IPS-20b (cell line): ENCODE data around the gene PRELID3B.
"Not testable (repeated sequence)": the region's sequence is repeated elsewhere in the genome, so short reads cannot be mapped to it uniquely, and the experiment has no call there.

ENCODE experiments used
- H3K27ac ChIP-seq: one replicate; pipeline ENCODE4 v1.5.1; 2013; ENCODE audit warnings: low read length
- H3K27me3 ChIP-seq: 2 replicates; pipeline ENCODE4 v1.6.1; 2013; ENCODE audit warnings: mild to moderate bottlenecking, low read length, inconsistent platforms; ENCODE audit not compliant: insufficient read depth
- H3K36me3 ChIP-seq: 2 replicates; pipeline ENCODE4 v1.6.1; 2013; ENCODE audit warnings: low read depth, mild to moderate bottlenecking, inconsistent platforms, low read length, moderate library complexity; ENCODE audit not compliant: insufficient read depth
- H3K4me1 ChIP-seq: 2 replicates; pipeline ENCODE4 v1.6.1; 2013; ENCODE audit warnings: mild to moderate bottlenecking, control low read depth, inconsistent platforms, low read length, moderate library complexity; ENCODE audit not compliant: insufficient read depth
- H3K4me3 ChIP-seq: 2 replicates; pipeline ENCODE4 v1.5.1; 2013; ENCODE audit warnings: mild to moderate bottlenecking, low read length, inconsistent platforms
- H3K9ac ChIP-seq: 2 replicates; pipeline ENCODE4 v1.6.1; 2013; ENCODE audit warnings: low read depth, mild to moderate bottlenecking, inconsistent platforms, low read length, moderate library complexity
- H3K9me3 ChIP-seq: 2 replicates; pipeline ENCODE4 v1.6.1; 2013; ENCODE audit warnings: mild to moderate bottlenecking, low read depth, low read length, inconsistent platforms; ENCODE audit not compliant: insufficient read depth

PRELID3B gene

GRCh38 chr20:59014680-59015389 lies 27.8 kb downstream of the PRELID3B start:
- H3K4me3 ChIP-seq = no peak overlapping the region
- H3K36me3 ChIP-seq = no peaks in the 10 kb centered on the region
- H3K9ac ChIP-seq = no peak overlapping the region
- H3K27ac ChIP-seq = no peak overlapping the region
- H3K27me3 ChIP-seq = peaks cover 11% of the 10 kb centered on the region; the same call in 1 of the 2 replicates
- H3K4me1 ChIP-seq = peaks cover 6% of the 10 kb centered on the region
- H3K9me3 ChIP-seq = no peaks in the 10 kb centered on the region

DNA sequence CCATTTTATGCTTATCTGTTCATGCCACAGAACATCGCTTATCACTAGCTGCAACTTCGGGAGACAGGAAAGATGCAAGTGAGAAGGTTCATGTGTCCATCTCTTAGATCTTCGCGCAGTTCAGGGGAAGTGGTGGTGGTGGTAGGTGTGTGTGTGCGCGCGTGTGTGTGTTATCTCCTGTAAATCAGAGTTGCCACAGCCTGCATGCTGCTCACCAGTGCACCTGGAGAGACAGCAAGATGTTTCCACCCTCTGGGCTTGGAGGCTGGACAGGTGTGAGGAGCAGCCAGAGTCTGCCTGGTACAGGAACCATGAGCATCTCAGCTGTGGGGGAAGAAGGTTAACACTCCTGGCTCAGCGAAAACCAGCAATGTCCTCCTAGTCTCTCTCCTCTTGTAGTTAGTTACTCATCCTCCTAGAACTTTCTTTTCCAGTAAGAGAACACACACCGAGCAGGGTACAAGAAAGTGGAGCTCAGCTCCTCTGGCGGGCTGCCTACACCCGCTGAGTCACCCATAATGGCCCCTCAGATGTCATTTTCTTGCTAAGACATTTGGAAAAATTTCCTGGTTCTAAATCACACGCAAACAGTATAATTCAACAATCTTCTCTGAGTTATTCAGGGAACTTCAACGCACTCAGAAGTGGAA lies 28.5 kb downstream of the PRELID3B start:
- H3K27me3 ChIP-seq = peaks cover 13% of the 10 kb centered on the region
- H3K4me3 ChIP-seq = no peak overlapping the region
- no peak overlapping the region for H3K9ac ChIP-seq
- H3K4me1 ChIP-seq = peaks cover 6% of the 10 kb centered on the region
- H3K36me3 ChIP-seq = no peaks in the 10 kb centered on the region
- no peak overlapping the region for H3K27ac ChIP-seq
- no peaks in the 10 kb centered on the region for H3K9me3 ChIP-seq

- H3K36me3 ChIP-seq = no peaks in the 10 kb centered on the region
- no peaks in the 10 kb centered on the region for H3K9me3 ChIP-seq
- H3K27ac ChIP-seq = no peak overlapping the region
- H3K27me3 ChIP-seq = peaks cover 21% of the 10 kb centered on the region
- no peak overlapping the region for H3K9ac ChIP-seq
- H3K4me3 ChIP-seq = no peak overlapping the region
- H3K4me1 ChIP-seq = peaks cover 6% of the 10 kb centered on the region
Measured at GRCh38 chr20:59013031-59013951, 29.3 kb downstream of the PRELID3B start.

DNA sequence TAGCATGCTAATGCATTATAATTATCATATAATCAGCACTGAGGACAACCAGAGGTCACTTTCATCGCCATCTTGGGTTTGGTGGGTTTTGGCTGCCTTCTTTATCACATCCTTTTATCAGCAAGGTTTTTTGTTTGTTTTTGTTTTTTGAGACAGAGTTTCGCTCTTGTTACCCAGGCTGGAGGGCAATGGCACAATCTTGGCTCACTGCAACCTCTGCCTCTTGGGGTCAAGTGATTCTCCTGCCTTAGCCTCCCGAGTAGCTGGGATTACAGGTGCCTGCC lies 30.8 kb downstream of the PRELID3B start:
- H3K27me3 ChIP-seq = peaks cover 32% of the 10 kb centered on the region
- H3K27ac ChIP-seq, H3K9ac ChIP-seq, H3K4me1 ChIP-seq, H3K36me3 ChIP-seq, H3K9me3 ChIP-seq, H3K4me3 ChIP-seq: not testable (repeated sequence)

DNA sequence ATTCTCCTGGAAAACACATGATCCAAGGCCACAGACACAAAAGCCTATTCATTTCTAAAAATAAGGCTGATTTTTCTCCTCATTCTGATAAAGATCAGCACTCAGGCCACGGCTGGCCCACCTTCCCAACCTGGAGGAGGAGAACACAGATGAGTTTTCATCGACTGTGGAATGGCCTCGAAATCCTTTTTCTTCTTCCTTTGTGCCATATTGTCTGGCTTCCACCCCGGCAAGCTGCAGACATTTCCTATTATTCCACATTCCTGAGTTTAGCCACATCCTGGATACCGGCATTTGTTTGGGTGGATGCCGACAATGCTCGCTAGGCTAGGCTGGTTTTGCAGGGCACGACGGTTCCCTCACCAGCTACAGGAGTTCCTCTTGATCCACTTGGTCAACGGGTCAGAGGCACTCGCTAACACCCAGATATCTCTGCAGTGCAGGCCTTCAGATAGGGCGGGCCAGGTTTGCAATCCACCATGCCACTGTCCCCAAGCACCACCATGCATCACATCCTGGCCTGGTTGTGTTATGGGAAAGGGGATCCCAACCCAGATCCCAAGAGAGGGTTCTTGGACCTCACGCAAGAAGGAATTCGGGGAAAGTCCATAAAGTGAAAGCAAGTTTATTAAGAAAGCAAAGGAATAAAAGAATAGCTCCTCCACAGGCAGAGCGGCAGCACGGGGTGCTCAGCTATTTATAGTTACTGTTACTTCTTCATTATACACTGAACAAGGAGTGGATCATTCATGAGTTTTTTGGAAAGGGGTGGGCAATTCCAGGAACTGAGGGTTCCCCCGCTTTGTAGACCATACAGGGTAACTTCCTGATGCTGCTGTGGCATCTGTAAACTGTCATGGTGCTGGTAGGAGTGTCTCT lies 31.4 kb downstream of the PRELID3B start:
- Histone ChIP-seq H3K27ac (no peak overlapping the region), H3K9ac (no peak overlapping the region), H3K4me1 (peaks cover 6% of the 10 kb centered on the region), H3K36me3 (no peaks in the 10 kb centered on the region), H3K4me3 (no peak overlapping the region), H3K9me3 (no peaks in the 10 kb centered on the region), H3K27me3 (peaks cover 36% of the 10 kb centered on the region)

GRCh38 chr20:59010321-59010994 lies 32.1 kb downstream of the PRELID3B start:
- H3K27ac ChIP-seq = no peak overlapping the region
- H3K4me3 ChIP-seq = no peak overlapping the region
- H3K9ac ChIP-seq = no peak overlapping the region
- peaks cover 6% of the 10 kb centered on the region for H3K4me1 ChIP-seq
- no peaks in the 10 kb centered on the region for H3K36me3 ChIP-seq
- peaks cover 37% of the 10 kb centered on the region for H3K27me3 ChIP-seq
- no peaks in the 10 kb centered on the region for H3K9me3 ChIP-seq

GRCh38 chr20:59008715-59009336 lies 33.8 kb downstream of the PRELID3B start:
- Histone ChIP-seq H3K36me3 (no peaks in the 10 kb centered on the region), H3K4me3 (no peak overlapping the region), H3K9me3 (no peaks in the 10 kb centered on the region), H3K27ac (no peak overlapping the region), H3K4me1 (peaks cover 6% of the 10 kb centered on the region), H3K9ac (no peak overlapping the region), H3K27me3 (peaks cover 32% of the 10 kb centered on the region)

DNA sequence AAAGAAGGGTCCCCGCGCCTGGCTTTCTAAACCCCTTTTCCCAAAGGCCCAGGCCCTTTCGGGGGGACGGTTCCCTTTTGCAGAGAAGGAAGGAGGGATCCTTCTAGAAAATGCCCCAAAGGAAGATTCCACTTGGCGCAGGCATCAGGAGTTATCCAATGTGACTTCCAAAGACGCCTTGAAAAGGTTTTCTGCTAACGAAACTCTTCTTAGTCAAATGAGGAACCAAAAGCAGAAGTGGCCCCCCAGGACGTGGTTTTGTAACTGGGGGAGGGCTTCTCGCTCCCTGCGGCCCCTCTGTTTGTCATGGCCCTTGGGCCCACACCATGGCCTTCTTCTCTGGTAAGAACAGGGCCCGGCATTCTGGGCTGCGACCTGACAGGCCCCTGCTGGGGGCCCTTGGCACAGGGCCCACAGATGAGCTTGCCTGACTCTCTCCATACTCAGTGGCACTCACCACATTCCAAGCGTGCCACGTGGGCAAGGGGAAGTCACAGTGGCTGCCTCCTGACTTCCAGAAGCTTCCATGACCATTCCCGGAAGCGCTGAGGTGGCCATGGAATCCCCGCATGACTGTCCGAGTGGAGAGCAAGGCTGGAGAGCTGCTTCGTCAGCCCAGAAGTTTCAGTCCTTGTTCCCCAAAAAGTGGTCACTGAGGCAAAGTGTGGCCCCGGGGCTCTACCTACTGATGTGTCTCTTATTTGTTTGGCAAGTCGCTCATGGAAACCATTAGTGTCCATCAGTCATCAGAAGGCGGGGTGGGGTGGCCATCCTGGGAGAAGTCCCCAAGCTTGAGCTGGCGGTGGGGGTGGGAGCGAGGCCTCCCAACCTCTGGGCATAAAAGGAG lies 34.7 kb downstream of the PRELID3B start:
- peaks cover 29% of the 10 kb centered on the region for H3K27me3 ChIP-seq
- H3K9ac ChIP-seq = peak overlapping the region; percentile 65; the same call in 1 of the 2 replicates
- no peaks in the 10 kb centered on the region for H3K9me3 ChIP-seq
- peak overlapping the region; percentile 56; the same call in 1 of the 2 replicates for H3K4me3 ChIP-seq
- H3K4me1 ChIP-seq = peaks cover 6% of the 10 kb centered on the region
- H3K36me3 ChIP-seq = no peaks in the 10 kb centered on the region
- no peak overlapping the region for H3K27ac ChIP-seq

DNA sequence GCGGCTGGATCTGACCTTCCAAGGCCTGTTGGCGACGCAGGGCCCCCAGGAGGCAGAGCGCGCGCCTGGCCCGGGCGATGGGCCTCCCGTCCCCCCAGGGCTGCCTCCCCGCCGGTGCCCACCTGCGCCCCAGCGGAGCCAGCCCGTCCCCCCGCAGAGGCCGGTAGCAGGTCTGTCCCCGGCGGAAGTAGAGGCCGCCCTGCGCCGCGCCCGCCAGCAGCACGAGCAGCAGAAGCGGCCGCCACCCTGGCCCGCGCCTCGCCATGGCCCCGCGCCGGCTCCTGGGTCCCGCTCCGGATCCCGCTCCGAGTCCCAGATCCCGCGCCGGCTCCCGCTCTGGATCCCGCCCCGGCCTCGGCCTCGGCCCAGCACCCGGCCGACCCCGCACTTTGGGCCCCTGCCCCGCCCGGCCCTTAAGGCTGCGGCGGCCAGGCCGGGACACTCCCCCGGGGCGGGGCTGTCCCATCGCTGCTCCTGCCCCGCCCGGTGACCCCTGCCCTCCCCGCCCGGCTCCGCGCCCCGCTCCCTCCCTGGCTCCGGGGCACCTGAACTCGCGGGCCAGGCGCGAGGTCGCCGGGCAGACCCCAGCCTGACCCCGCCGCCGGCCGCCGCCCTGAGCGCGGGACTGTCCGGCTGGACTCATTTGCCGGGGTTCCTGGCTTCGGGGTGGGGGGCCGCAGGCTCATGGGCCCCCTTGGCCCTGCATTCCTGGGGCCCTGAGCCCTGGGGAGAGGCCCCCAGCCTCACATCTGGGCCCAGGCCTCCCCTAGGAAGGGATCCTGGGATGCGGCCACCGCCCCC lies 35.5 kb downstream of the PRELID3B start, which contains the start of gene CTSZ:
Gene CTSZ, minus strand, starts transcription at position 391 of the 801 bp plus-strand sequence. Its CDS starts 126 bp downstream, at position 265.
- H3K36me3 ChIP-seq = no peaks in the 10 kb centered on the region
- peaks cover 6% of the 10 kb centered on the region for H3K4me1 ChIP-seq

More for the DNA sequence above, 35.5 kb downstream of the PRELID3B start, which contains the start of gene CTSZ:
- peak within 1 kb of the TSS; percentile 65; the same call in 1 of the 2 replicates for H3K9ac ChIP-seq
- no peak within 1 kb of the TSS for H3K27ac ChIP-seq
- H3K9me3 ChIP-seq = no peaks in the 10 kb centered on the region
- H3K27me3 ChIP-seq = peaks cover 26% of the 10 kb centered on the region
- H3K4me3 ChIP-seq = peak within 1 kb of the TSS; percentile 69
